Lower leg skin (tissue), 3 donors: ENCODE results near the gene RETREG3.

Experiments
- POLR2A ChIP-seq, 2 donors: fragments of 450-650 bp; IDR thresholded peaks; one replicate each; pipeline ENCODE4 v1.6.1; 2016 to 2017; ENCODE audit warnings: antibody characterized with exemption in 2 of 2, mild to moderate bottlenecking in 1 of 2, moderate library complexity in 1 of 2
- TF ChIP-seq, protein P1 (sequence below), 3 donors: fragments of 450-650 bp; IDR thresholded peaks; one replicate each; pipeline ENCODE4 v1.5.1; 2016; ENCODE audit warnings: antibody characterized with exemption in 3 of 3, mild to moderate bottlenecking in 3 of 3, moderate library complexity in 2 of 3

DNA sequence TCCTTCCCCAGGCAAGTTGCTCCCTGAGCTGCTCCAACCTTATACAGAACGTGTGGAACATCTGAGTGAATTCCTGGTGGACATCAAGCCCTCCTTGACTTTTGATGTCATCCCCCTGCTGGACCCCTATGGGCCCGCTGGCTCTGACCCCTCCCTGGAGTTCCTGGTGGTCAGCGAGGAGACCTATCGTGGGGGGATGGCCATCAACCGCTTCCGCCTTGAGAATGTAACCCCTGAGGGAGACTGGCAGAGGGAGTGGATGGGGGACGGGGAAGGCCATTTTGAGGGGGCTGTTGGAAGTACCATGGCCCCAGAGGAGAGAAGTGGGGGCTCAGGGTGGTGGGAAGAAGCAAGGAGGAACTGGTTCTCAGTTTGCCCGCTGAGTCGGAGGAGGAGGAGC is 45.2 kb downstream of the RETREG3 start:
- TF ChIP-seq, protein P1, sequence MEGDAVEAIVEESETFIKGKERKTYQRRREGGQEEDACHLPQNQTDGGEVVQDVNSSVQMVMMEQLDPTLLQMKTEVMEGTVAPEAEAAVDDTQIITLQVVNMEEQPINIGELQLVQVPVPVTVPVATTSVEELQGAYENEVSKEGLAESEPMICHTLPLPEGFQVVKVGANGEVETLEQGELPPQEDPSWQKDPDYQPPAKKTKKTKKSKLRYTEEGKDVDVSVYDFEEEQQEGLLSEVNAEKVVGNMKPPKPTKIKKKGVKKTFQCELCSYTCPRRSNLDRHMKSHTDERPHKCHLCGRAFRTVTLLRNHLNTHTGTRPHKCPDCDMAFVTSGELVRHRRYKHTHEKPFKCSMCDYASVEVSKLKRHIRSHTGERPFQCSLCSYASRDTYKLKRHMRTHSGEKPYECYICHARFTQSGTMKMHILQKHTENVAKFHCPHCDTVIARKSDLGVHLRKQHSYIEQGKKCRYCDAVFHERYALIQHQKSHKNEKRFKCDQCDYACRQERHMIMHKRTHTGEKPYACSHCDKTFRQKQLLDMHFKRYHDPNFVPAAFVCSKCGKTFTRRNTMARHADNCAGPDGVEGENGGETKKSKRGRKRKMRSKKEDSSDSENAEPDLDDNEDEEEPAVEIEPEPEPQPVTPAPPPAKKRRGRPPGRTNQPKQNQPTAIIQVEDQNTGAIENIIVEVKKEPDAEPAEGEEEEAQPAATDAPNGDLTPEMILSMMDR (IDR thresholded peaks at IDR 0.05) = no peak
- no peak for TF ChIP-seq POLR2A (IDR thresholded peaks at IDR 0.05)
